Motor neuron (in vitro differentiated cells): ENCODE results near the gene FABP3. TPM values are rescaled to one million over a fixed set of nuclear protein-coding genes. Genes with fewer than 3 reads are reported as not detected.

Experiments
- ATAC-seq, 8 experiments: fragments of 200-7000 bp; cut with Tn5 transposase; replicated peaks in 6 of 8; 2 replicates each; pipeline ENCODE4 v1.8.0; 2021; ENCODE audit warnings: mild to moderate bottlenecking in 8 of 8, moderate library complexity in 8 of 8
- H3K27ac ChIP-seq, 2 donors: fragments of 250-450 bp; sonication (Bioruptor Pico); 2 replicates each; pipeline ENCODE4 v1.9.0; 2021; ENCODE audit warnings: antibody characterized with exemption in 2 of 2, mild to moderate bottlenecking in 2 of 2, moderate library complexity in 1 of 2
- H3K4me1 ChIP-seq, 2 donors: fragments of 250-450 bp; sonication (Bioruptor Pico); replicated peaks in 1 of 2; 2 replicates each; pipeline ENCODE4 v1.6.1; 2021; ENCODE audit warnings: antibody characterized with exemption in 2 of 2, mild to moderate bottlenecking in 2 of 2, moderate library complexity in 1 of 2
- H3K4me3 ChIP-seq, 5 donors: fragments of 250-450 bp; sonication (Bioruptor Pico); 2 replicates each; pipeline ENCODE4 v1.9.0; 2021; ENCODE audit warnings: antibody characterized with exemption in 5 of 5, mild to moderate bottlenecking in 5 of 5, moderate library complexity in 4 of 5
- WGBS, 10 experiments: fragments of 450-650 bp; shearing (Covaris generic); methylation state at CpG; one replicate each; pipeline ENCODE4 v1.0.0; 2022; 5-methylcytosine and 5-hydroxymethylcytosine counted together
- in situ Hi-C, 9 experiments: fragments of 400-800 bp; cut with MboI; loops; one replicate each; pipeline ENCODE4 v1.15.0; 2021; ENCODE audit warnings: low sequenced_read_pairs in 9 of 9, low pct_unique_long_range_greater_than_20kb in 2 of 9; ENCODE audit not compliant: unreplicated experiment in 9 of 9
- total RNA-seq, 8 experiments: library from RNA; unstranded; fragments of 300-600 nt; gene quantifications; 2 replicates each; pipeline versions ENCODE4 v1.2.3 to v1.2.4, GENCODE V29; 2022

FABP3 gene
- total RNA-seq, 8 experiments from 2014 or later = 2.5 to 70.0 (median 22.4) TPM

DNA sequence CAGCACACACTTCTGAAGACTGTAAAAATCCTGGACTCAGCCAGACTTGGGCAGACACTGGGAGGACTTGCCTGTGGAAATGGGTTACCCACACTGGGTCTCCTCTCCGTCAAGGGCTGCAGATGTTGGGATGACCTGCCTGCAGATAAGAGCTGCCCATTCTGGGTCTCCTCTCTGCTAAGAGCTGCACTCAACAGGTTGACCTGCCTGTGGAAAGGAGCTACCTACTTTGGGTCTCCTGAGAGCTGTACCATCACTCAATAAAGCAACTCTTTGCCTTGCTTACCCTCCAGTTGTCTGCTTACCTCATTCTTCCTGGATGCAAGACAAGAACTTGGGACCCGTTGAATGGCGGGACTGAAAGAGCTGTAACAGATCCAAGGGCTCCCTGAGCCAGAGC lies 47.9 kb downstream of the FABP3 start:
- 83 to 100% (median 87%) methylated on average over 1 to 3 of the region's 3 CpGs; no CpG with 5 or more reads in 5 of the 10 experiments for WGBS, 10 experiments
- no peak for ATAC-seq
- Histone ChIP-seq H3K4me1 (peaks cover 0 to 16% of the 10 kb centered on the region in 2 donors), H3K4me3 (no peak overlapping the region), H3K27ac (no peak overlapping the region)
- in situ Hi-C loops = loop anchor here in 1 of 9 experiments (25.0 kb wide), 1 partner anchor 138 kb away; no protein-coding TSS in a partner anchor

- Histone ChIP-seq H3K27ac (no peak overlapping the region), H3K4me3 (no peak overlapping the region), H3K4me1 (peaks cover 0 to 16% of the 10 kb centered on the region in 2 donors)
- 87 to 100% (median 93%) methylated on average over 1 to 4 of the region's 4 CpGs; no CpG with 5 or more reads in 5 of the 10 experiments for WGBS, 10 experiments
- no peak for ATAC-seq
- in situ Hi-C loops = no loop called here
Observed at GRCh38 chr1:31324093-31324492, 48.8 kb downstream of the FABP3 start.

- Histone ChIP-seq H3K4me1 (no peaks in the 10 kb centered on the region), H3K4me3 (no peak overlapping the region), H3K27ac (no peak overlapping the region)
- in situ Hi-C loops = no loop called here
- WGBS, 10 experiments = 11 to 67% (median 20%) methylated on average over 1 of the region's 1 CpG; no CpG with 5 or more reads in 2 of the 10 experiments
- ATAC-seq = no peak
Observed at GRCh38 chr1:31318146-31318545, 54.7 kb downstream of the FABP3 start.

DNA sequence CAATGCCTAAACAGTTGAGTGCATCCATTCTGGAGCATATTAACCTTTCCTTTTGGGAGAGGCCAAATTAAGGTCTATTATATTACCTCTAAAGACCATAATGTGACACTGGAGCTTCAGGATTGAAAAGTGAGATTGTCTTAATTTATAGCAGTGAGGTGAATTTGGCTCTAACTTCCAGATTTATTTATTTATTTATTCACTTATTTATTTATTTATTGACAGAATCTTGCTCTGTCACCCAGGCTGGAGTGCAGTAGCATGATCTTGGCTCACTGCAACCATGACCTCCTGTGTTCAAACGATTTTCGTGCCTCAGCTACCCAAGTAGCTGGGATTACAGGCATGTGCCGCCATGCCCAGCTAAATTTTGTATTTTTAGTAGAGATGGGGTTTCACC lies 57.0 kb downstream of the FABP3 start:
- H3K4me1 ChIP-seq = no peaks in the 10 kb centered on the region
- ATAC-seq = no peak
- H3K27ac ChIP-seq = no peak overlapping the region
- no peak overlapping the region for H3K4me3 ChIP-seq
- WGBS, 10 experiments = 80 to 100% (median 98%) methylated on average over 2 to 3 of the region's 3 CpGs; no CpG with 5 or more reads in 2 of the 10 experiments
- in situ Hi-C loops = no loop called here

Other genes with a start within 250 kb of the FABP3 start
- gene NKAIN1, start 133.2 kb downstream of the FABP3 start, total RNA-seq = 10 to 100 TPM in 5 of 8 experiments, under 1 TPM in 3; 0.46 to 88.7 (median 39.7) TPM
- gene SNRNP40, start 76.3 kb downstream of the FABP3 start, total RNA-seq = 100 to 1,000 TPM in 1 of 8 experiments, 10 to 100 TPM in 7; 50.5 to 145 (median 80.2) TPM
- 10 to 100 TPM; 31.6 to 81.8 (median 58.6) TPM for gene ZCCHC17, start 76.0 kb downstream of the FABP3 start, total RNA-seq
- gene SERINC2, start 40.1 kb upstream of the FABP3 start, total RNA-seq = 10 to 100 TPM in 4 of 8 experiments, 1 to 10 TPM in 4; 1.4 to 18.8 (median 10.0) TPM
- 100 to 1,000 TPM in 1 of 8 experiments, 1 to 10 TPM in 3, under 1 TPM in 3, not detected in 1; 0.11 to 120 (median 1.7) TPM for gene TINAGL1, start 203.4 kb upstream of the FABP3 start, total RNA-seq
- gene HCRTR1, start 244.6 kb upstream of the FABP3 start, total RNA-seq = under 1 TPM in 7 of 8 experiments, not detected in 1; 0.11 to 0.91 (median 0.27) TPM